Esophagus muscularis mucosa (tissue), 3 donors: ENCODE measurements around the gene UGT1A5.

Source experiments
- CTCF ChIP-seq, 3 experiments: fragments of 200-600 bp in 2 of 3; fragments of 450-650 bp in 1 of 3; sonication (generic) in 2 of 3; IDR thresholded peaks; one replicate each; pipeline ENCODE4 v1.5.1; 2017 to 2019; ENCODE audit warnings: antibody characterized with exemption in 3 of 3, mild to moderate bottlenecking in 2 of 3, moderate library complexity in 1 of 3
- POLR2A ChIP-seq: fragments of 450-650 bp; IDR thresholded peaks from one replicate; pipeline ENCODE4 v1.6.1; 2017; ENCODE audit warnings: antibody characterized with exemption, moderate library complexity, mild to moderate bottlenecking, low read depth

GRCh38 chr2:233815861-233816260 lies 103.2 kb downstream of the UGT1A5 start:
- TF ChIP-seq CTCF (IDR thresholded peaks at IDR 0.05) (no peak), POLR2A (no peak)
